GM23338 (cell line): ENCODE measurements around the gene TRNP1. TPM values are rescaled to one million over a fixed set of nuclear protein-coding genes. Genes with fewer than 3 reads are reported as not detected.

ENCODE experiments used
- ATAC-seq: fragments of 200-7000 bp; cut with Tn5 transposase; 3 replicates; pipeline ENCODE4 v1.9.1; 2020
- DNase-seq: peaks from one replicate; pipeline ENCODE4 v3.0.0-alpha.2; 2015; ENCODE audit warnings: low spot score
- H2AFZ ChIP-seq: fragments of 200-600 bp; sonication (generic); 2 replicates; pipeline ENCODE4 v1.8.0; 2016; ENCODE audit warnings: antibody characterized with exemption, mild to moderate bottlenecking, moderate library complexity
- H3F3A ChIP-seq: fragments of 200-600 bp; sonication (generic); replicated peaks from 2 replicates; pipeline ENCODE4 v1.8.0; 2017; ENCODE audit warnings: antibody characterized with exemption, mixed run types, low read depth
- H3K27ac ChIP-seq: fragments of 200-600 bp; sonication (generic); 2 replicates; pipeline ENCODE4 v1.6.1; 2016; ENCODE audit warnings: low read depth
- H3K27me3 ChIP-seq: fragments of 200-600 bp; sonication (generic); 2 replicates; pipeline ENCODE4 v1.8.0; 2016; ENCODE audit warnings: mild to moderate bottlenecking, mixed run types, moderate library complexity; ENCODE audit not compliant: insufficient read depth
- H3K36me3 ChIP-seq: fragments of 200-600 bp; sonication (generic); 2 replicates; pipeline ENCODE4 v1.8.0; 2016; ENCODE audit warnings: mild to moderate bottlenecking; ENCODE audit not compliant: insufficient read depth
- H3K4me1 ChIP-seq: fragments of 200-600 bp; sonication (generic); 2 replicates; pipeline ENCODE4 v1.8.0; 2016; ENCODE audit warnings: mild to moderate bottlenecking, moderate library complexity; ENCODE audit not compliant: insufficient read depth
- H3K4me2 ChIP-seq: fragments of 200-600 bp; sonication (generic); 2 replicates; pipeline ENCODE4 v1.7.1; 2017; ENCODE audit warnings: mixed run types
- H3K4me3 ChIP-seq: fragments of 200-600 bp; sonication (generic); 2 replicates; pipeline ENCODE4 v1.6.1; 2016; ENCODE audit warnings: mixed run types
- H3K79me2 ChIP-seq: fragments of 200-600 bp; sonication (generic); replicated peaks from 2 replicates; pipeline ENCODE4 v1.8.0; 2017; ENCODE audit warnings: mild to moderate bottlenecking; ENCODE audit not compliant: insufficient read depth
- H3K9me2 ChIP-seq: fragments of 200-600 bp; sonication (generic); 2 replicates; pipeline ENCODE4 v1.8.0; 2017; ENCODE audit not compliant: insufficient read depth
- H4K20me1 ChIP-seq: fragments of 200-600 bp; sonication (generic); replicated peaks from 2 replicates; pipeline ENCODE4 v1.8.0; 2017; ENCODE audit warnings: mild to moderate bottlenecking; ENCODE audit not compliant: insufficient read depth
- H3K27ac Mint-ChIP-seq: 2 replicates; pipeline ENCODE4 v1.8.0; 2020; ENCODE audit warnings: inconsistent platforms, mild to moderate bottlenecking, moderate library complexity, mixed read lengths
- H3K27me3 Mint-ChIP-seq: 3 replicates; pipeline ENCODE4 v1.8.0; 2022; ENCODE audit warnings: low read depth, mild to moderate bottlenecking, moderate library complexity, mixed read lengths, inconsistent platforms; ENCODE audit not compliant: insufficient read depth, poor library complexity
- H3K36me3 Mint-ChIP-seq: 3 replicates; pipeline ENCODE4 v1.8.0; 2021; ENCODE audit warnings: low read depth, mild to moderate bottlenecking, inconsistent platforms, moderate library complexity, mixed read lengths
- H3K4me1 Mint-ChIP-seq: 3 replicates; pipeline ENCODE4 v1.8.0; 2020; ENCODE audit warnings: mild to moderate bottlenecking, inconsistent platforms, mixed read lengths
- H3K4me3 Mint-ChIP-seq: 3 replicates; pipeline ENCODE4 v1.8.0; 2021; ENCODE audit warnings: moderate library complexity, mild to moderate bottlenecking, inconsistent platforms, mixed read lengths
- H3K9me3 Mint-ChIP-seq: 3 replicates; pipeline ENCODE4 v1.8.0; 2020; ENCODE audit warnings: moderate library complexity, mild to moderate bottlenecking, inconsistent platforms, mixed read lengths
- CREB1 ChIP-seq: fragments of 250-450 bp; sonication (Bioruptor Pico); IDR thresholded peaks from 2 replicates; pipeline ENCODE4 v1.5.0; 2020; ENCODE audit warnings: low read depth, mild to moderate bottlenecking, moderate library complexity
- CTCF ChIP-seq, 2 experiments: fragments of 200-600 bp in 1 of 2; sonication (generic) in 1 of 2; conservative IDR thresholded peaks; 2 replicates each; pipeline versions ENCODE4 v1.5.1 to v1.6.1; 2016 to 2017; ENCODE audit warnings: antibody characterized with exemption in 2 of 2, low read depth in 2 of 2, mild to moderate bottlenecking in 2 of 2, moderate library complexity in 1 of 2
- ETS1 ChIP-seq: IDR thresholded peaks from 2 replicates; pipeline ENCODE4 v1.6.1; 2016; ENCODE audit warnings: antibody characterized with exemption
- EZH2 ChIP-seq: fragments of 200-600 bp; sonication (generic); IDR thresholded peaks from one replicate; pipeline ENCODE4 v1.8.0; 2017; ENCODE audit warnings: antibody characterized with exemption, mild to moderate bottlenecking, low read depth; ENCODE audit not compliant: unreplicated experiment
- EZH2phosphoT487 ChIP-seq: fragments of 200-600 bp; sonication (generic); IDR thresholded peaks from one replicate; pipeline ENCODE4 v1.8.1; 2018; ENCODE audit warnings: antibody characterized with exemption; ENCODE audit not compliant: unreplicated experiment
- JUNB ChIP-seq: IDR thresholded peaks from one replicate; pipeline ENCODE4 v1.6.1; 2016; ENCODE audit warnings: antibody characterized with exemption; ENCODE audit not compliant: unreplicated experiment
- POLR2AphosphoS5 ChIP-seq: IDR thresholded peaks from 2 replicates; pipeline ENCODE4 v1.6.1; 2016; ENCODE audit warnings: antibody characterized with exemption, low read depth
- REST ChIP-seq: IDR thresholded peaks from one replicate; pipeline ENCODE4 v1.6.1; 2018; ENCODE audit warnings: antibody characterized with exemption; ENCODE audit not compliant: unreplicated experiment
- STAT1 ChIP-seq: IDR thresholded peaks from one replicate; pipeline ENCODE4 v1.6.1; 2016; ENCODE audit warnings: antibody characterized with exemption; ENCODE audit not compliant: unreplicated experiment
- ZNF331 ChIP-seq: fragments of 250-450 bp; sonication (Bioruptor Pico); IDR thresholded peaks from 2 replicates; pipeline ENCODE4 v1.5.0; 2020; ENCODE audit warnings: low read depth, mild to moderate bottlenecking, moderate library complexity
- polyA plus RNA-seq: library from polyadenylated mRNA; unstranded; fragments of >200 nt; fragmentation: Nextera tagmentation; extraction: Ambion mirVana; gene quantifications from 2 replicates; pipeline ENCODE4 v1.2.1, GENCODE V29; 2016
- total RNA-seq: library from RNA; depleted of rRNA; stranded (reverse); fragments of >200 nt; shearing (Covaris generic); gene quantifications from 2 replicates; pipeline ENCODE4 v1.2.3, GENCODE V29; 2014

Gene TRNP1
- total and polyA plus RNA-seq, 2 experiments from 2014 or later: 21.2 to 54.3 TPM

- TF ChIP-seq REST: no peak
Observed at GRCh38 chr1:26949266-26949925, 44.1 kb upstream of the TRNP1 start (continued).

- no peak for ATAC-seq
- Mint-ChIP-seq H3K4me1 (no peaks in the 10 kb centered on the region), H3K4me3 (no peak overlapping the region), H3K9me3 (no peaks in the 10 kb centered on the region), H3K27ac (no peak overlapping the region), H3K36me3 (peaks cover 50% of the 10 kb centered on the region), H3K27me3 (peaks cover 10% of the 10 kb centered on the region)
- H3K4me1 ChIP-seq: no peaks in the 10 kb centered on the region
- peaks cover 5% of the 10 kb centered on the region; the same call in 1 of the 2 replicates for H4K20me1 ChIP-seq
- peaks cover 17% of the 10 kb centered on the region for H3F3A ChIP-seq
- no peak overlapping the region for H3K4me2 ChIP-seq
- no peak overlapping the region for H3K4me3 ChIP-seq
- no peak overlapping the region for H3K27ac ChIP-seq
- H2AFZ ChIP-seq: no peak overlapping the region
- H3K79me2 ChIP-seq: no peaks in the 10 kb centered on the region
- no peak for DNase-seq
- TF ChIP-seq EZH2phosphoT487 (no peak), EZH2 (no peak), STAT1 (no peak), CTCF (conservative IDR thresholded peaks at IDR 0.05; ENCODE audit: low read depth in 2 of 2) (no peak), ETS1 (no peak), CREB1 (no peak), POLR2AphosphoS5 (0 out of 2 replicates have a peak, but pooled peaks have one; percentile 12), JUNB (no peak), ZNF331 (CRISPR knock-in tag) (no peak)
- no peaks in the 10 kb centered on the region for H3K9me2 ChIP-seq
- H3K36me3 ChIP-seq: peaks cover 10% of the 10 kb centered on the region; the same call in 1 of the 2 replicates
- H3K27me3 ChIP-seq: no peaks in the 10 kb centered on the region
Observed at GRCh38 chr1:26949926-26950319, 43.6 kb upstream of the TRNP1 start.
